GM21367 (cell line): ENCODE results near the gene ERMP1.
"Not testable (repeated sequence)": the region's sequence is repeated elsewhere in the genome, so short reads cannot be mapped to it uniquely, and the experiment has no call there.

ENCODE experiments used
- ATAC-seq: cut with Tn5 transposase; IDR thresholded peaks from one replicate; pipeline ENCODE4 v1.9.1; 2021; ENCODE audit not compliant: unreplicated experiment

ERMP1 gene

GRCh38 chr9:5820425-5820824, 12.5 kb downstream of the ERMP1 start:
- ATAC-seq = no peak

- no peak for ATAC-seq
Observed at GRCh38 chr9:5819174-5819573, 13.7 kb downstream of the ERMP1 start.

- no peak for ATAC-seq
Observed at GRCh38 chr9:5818424-5819142, 14.3 kb downstream of the ERMP1 start.

- ATAC-seq = no peak
Observed at GRCh38 chr9:5817862-5818261, 15.1 kb downstream of the ERMP1 start.

GRCh38 chr9:5815461-5815860, 17.5 kb downstream of the ERMP1 start:
- ATAC-seq = no peak

- no peak for ATAC-seq
Observed at GRCh38 chr9:5813824-5814223, 19.1 kb downstream of the ERMP1 start.

GRCh38 chr9:5811751-5812150, 21.2 kb downstream of the ERMP1 start:
- no peak for ATAC-seq

- ATAC-seq = no peak
Observed at GRCh38 chr9:5805478-5805877, 27.4 kb downstream of the ERMP1 start.

- no peak for ATAC-seq
Observed at GRCh38 chr9:5801739-5802113, 31.2 kb downstream of the ERMP1 start.

- no peak for ATAC-seq
Observed at GRCh38 chr9:5800969-5801738, 31.8 kb downstream of the ERMP1 start.

GRCh38 chr9:5800378-5800777, 32.5 kb downstream of the ERMP1 start:
- ATAC-seq = not testable (repeated sequence)

GRCh38 chr9:5799314-5799713, 33.6 kb downstream of the ERMP1 start:
- no peak for ATAC-seq

- ATAC-seq = no peak
Observed at GRCh38 chr9:5798581-5798980, 34.3 kb downstream of the ERMP1 start.

- ATAC-seq = no peak
Observed at GRCh38 chr9:5796298-5796697, 36.6 kb downstream of the ERMP1 start.

GRCh38 chr9:5793812-5794211, 39.1 kb downstream of the ERMP1 start:
- ATAC-seq = no peak

- ATAC-seq = no peak
Observed at GRCh38 chr9:5791870-5792269, 41.0 kb downstream of the ERMP1 start.

GRCh38 chr9:5790923-5791322, 42.0 kb downstream of the ERMP1 start:
- no peak for ATAC-seq

- no peak for ATAC-seq
Observed at GRCh38 chr9:5789489-5789888, 43.4 kb downstream of the ERMP1 start.

- no peak for ATAC-seq
Observed at GRCh38 chr9:5787759-5788302, 45.1 kb downstream of the ERMP1 start.

- ATAC-seq = no peak
Observed at GRCh38 chr9:5787220-5787619, 45.7 kb downstream of the ERMP1 start.

GRCh38 chr9:5786370-5787127, 46.4 kb downstream of the ERMP1 start:
- no peak for ATAC-seq
